Measurements from ENCODE around the gene ZNF488. TPM values are rescaled to one million over a fixed set of nuclear protein-coding genes. Genes with fewer than 3 reads are reported as not detected.
"Not testable (repeated sequence)": the region's sequence is repeated elsewhere in the genome, so short reads cannot be mapped to it uniquely, and the experiment has no call there.

Gene ZNF488
- total and polyA plus RNA-seq, 8 donors = 0.09 to 0.16 TPM; not detected in 6

DNA sequence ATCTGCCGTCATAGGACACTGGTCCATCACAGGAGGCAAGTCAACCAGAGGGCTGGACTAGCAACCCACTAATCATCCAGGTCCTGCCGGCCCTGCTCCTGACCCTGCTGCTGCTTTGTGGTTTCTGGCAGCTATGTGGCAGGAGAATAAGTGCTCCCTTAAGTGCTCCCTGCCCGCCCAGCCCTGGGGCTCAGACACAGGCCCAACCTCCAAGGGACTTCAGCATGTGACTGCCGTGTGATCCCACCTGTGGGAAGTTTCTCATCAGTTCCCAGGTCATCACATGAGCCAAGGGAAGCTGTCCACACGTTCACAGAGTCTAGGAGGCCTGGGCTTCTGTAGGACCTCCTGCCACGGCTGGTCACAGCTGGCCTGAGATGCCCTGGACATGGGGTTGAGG, 34.2 kb upstream of the ZNF488 start:
- intact Hi-C loops (cut with DNase I) = no loop called here
- ATAC-seq (no peak), FAIRE-seq (no peak), DNase-seq (no peak)
- Histone ChIP-seq H3K27ac (no peak overlapping the region), H3K4me3 (no peak overlapping the region), H3K36me3 (no peaks in the 10 kb centered on the region), H3K27me3 (no peaks in the 10 kb centered on the region), H3K4me1 (no peaks in the 10 kb centered on the region), H3K9me3 (no peaks in the 10 kb centered on the region)
- 81 to 86% methylated on average over 6 of the region's 6 CpGs for WGBS, 2 donors
- TF ChIP-seq, protein P1, sequence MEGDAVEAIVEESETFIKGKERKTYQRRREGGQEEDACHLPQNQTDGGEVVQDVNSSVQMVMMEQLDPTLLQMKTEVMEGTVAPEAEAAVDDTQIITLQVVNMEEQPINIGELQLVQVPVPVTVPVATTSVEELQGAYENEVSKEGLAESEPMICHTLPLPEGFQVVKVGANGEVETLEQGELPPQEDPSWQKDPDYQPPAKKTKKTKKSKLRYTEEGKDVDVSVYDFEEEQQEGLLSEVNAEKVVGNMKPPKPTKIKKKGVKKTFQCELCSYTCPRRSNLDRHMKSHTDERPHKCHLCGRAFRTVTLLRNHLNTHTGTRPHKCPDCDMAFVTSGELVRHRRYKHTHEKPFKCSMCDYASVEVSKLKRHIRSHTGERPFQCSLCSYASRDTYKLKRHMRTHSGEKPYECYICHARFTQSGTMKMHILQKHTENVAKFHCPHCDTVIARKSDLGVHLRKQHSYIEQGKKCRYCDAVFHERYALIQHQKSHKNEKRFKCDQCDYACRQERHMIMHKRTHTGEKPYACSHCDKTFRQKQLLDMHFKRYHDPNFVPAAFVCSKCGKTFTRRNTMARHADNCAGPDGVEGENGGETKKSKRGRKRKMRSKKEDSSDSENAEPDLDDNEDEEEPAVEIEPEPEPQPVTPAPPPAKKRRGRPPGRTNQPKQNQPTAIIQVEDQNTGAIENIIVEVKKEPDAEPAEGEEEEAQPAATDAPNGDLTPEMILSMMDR (IDR thresholded peaks at IDR 0.05) = no peak

DNA sequence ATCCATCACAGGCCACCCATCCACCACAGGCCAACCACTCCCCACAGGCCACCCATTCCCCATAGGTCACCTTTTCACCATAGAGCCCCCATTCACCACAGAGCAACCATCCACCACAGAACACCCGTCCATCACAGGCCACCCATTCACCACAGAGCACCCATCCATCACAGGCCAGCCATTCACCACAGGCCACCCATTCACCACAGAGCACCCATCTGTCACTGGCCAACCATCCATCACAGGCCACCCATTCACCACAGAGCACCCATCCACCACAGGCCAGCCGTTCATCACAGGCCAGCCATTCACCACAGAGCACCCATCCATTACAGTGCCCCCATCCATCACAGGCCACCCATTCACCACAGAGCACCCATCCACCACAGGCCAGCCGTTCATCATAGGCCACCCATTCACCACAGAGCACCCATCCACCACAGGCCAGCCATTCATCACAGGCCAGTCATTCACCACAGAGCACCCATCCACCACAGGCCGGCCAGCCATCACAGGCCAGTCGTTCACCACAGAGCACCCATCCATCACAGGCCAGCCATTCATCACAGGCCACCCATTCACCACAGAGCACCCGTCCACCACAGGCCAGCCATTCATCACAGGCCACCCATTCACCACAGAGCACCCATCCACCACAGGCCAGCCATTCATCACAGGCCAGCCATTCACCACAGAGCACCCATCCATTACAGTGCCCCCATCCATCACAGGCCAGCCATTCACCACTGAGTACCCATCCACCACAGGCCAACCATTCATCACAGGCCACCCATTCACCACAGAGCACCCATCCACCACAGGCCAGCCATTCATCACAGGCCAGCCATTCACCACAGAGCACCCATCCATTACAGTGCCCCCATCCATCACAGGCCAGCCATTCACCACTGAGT, 32.5 kb upstream of the ZNF488 start:
- 90 to 97% methylated on average over 6 of the region's 6 CpGs for whole genome bisulfite sequencing, 2 donors
- DNase-seq; H3K4me3 ChIP-seq; H3K27ac ChIP-seq; H3K9me3 ChIP-seq; H3K4me1 ChIP-seq; FAIRE-seq; H3K36me3 ChIP-seq; H3K27me3 ChIP-seq; ATAC-seq; intact Hi-C loops (cut with DNase I): not testable (repeated sequence)

DNA sequence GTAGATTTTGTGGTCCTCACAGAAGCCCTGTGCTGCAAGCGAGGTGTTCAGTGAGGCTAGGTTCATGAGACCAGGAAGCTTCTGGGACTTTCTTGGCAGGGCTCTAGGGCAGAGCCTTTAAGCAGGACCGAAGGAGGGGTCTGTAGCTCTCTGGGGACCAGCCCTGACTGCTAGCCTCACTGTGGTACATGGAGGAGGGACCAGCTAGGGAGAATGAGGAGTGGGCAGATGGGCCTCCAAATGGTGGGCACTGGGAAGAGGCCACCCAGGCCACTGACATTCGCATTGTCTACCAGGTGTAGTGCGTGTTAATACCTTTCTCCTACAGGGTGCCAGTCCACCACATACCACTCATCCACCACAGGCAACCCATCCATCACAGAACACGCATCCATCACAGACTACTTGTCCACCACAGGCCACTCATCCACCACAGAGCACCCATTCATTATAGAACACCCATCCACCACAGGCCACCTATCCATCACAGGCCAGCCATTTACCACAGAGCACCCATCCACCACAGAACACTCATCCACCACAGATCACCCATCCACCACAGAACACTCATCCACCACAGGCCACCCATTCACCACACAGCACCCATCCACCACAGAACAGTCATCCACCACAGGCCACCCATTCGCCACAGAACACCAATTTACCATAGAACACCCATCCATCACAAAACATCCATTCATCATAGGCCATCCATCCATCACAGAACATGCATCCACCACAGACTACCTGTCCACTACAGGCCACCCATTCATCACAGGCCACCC, 31.6 kb upstream of the ZNF488 start:
- intact Hi-C loops (cut with DNase I) = no loop called here
- no peak for FAIRE-seq

DNA sequence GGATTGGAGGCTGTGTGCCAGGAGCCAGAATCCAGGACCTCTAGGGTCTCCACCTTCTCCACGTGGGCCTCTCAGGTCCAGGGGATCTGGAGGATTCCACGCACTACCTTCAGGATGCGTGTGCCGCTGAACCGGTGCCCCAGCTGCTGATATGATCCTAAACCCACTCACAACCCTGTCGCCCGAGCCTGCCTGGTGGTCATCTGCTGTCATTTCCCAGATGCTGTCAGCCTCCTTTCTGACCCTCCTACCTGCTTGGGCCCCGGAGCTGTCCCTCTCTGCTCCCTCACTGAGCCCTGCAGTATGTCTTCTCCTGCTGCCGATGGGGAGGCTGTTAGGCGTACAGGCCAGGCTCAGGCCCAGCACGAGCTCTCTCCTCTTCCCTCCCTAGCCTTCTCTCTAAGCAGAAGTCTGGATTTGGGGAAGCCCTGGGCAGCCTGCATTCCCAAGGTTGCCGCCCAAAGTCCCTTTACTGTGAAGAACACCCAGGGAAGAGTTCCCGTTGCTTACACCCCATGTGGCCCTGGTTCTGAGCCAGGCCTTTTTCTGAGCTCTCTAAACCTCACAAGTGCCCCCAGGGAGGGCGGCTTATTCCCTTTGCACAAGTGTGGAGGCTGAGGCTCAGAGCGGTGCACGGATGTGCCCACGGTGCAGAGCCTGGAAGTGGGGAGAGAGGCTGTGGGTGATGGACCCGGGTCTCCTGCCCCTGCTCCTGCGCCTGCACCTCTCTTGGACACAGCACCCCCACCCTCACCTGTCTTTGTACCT, 30.8 kb upstream of the ZNF488 start:
- DNase-seq (no peak), FAIRE-seq (no peak)
- intact Hi-C loops (cut with DNase I) = no loop called here

More for the DNA sequence above, 31.6 kb upstream of the ZNF488 start:
- Histone ChIP-seq H3K36me3 (no peaks in the 10 kb centered on the region), H3K9me3 (no peaks in the 10 kb centered on the region), H3K4me1 (no peaks in the 10 kb centered on the region), H3K27ac (no peak overlapping the region), H3K27me3 (no peaks in the 10 kb centered on the region), H3K4me3 (no peak overlapping the region)
- DNase-seq (no peak), ATAC-seq (no peak)
- WGBS, 2 donors = 93 to 95% methylated on average over 6 of the region's 6 CpGs
- TF ChIP-seq, protein P1 (IDR thresholded peaks at IDR 0.05) = no peak

More for the DNA sequence above, 30.8 kb upstream of the ZNF488 start:
- ATAC-seq = no peak
- no peaks in the 10 kb centered on the region for H3K9me3 ChIP-seq
- no peaks in the 10 kb centered on the region for H3K27me3 ChIP-seq
- H3K36me3 ChIP-seq = no peaks in the 10 kb centered on the region
- no peaks in the 10 kb centered on the region for H3K4me1 ChIP-seq
- WGBS, 2 donors = 77 to 87% methylated on average over 19 of the region's 19 CpGs
- TF ChIP-seq, protein P1 (IDR thresholded peaks at IDR 0.05) = no peak
- no peak overlapping the region for H3K27ac ChIP-seq
- no peak overlapping the region for H3K4me3 ChIP-seq
